HG03439 (cell line): ENCODE data around the gene CAMKV.

Experiments used
- ATAC-seq: cut with Tn5 transposase; IDR thresholded peaks from one replicate; pipeline ENCODE4 v1.9.1; 2021; ENCODE audit warnings: mild to moderate bottlenecking, moderate library complexity; ENCODE audit not compliant: unreplicated experiment

The CAMKV gene

DNA sequence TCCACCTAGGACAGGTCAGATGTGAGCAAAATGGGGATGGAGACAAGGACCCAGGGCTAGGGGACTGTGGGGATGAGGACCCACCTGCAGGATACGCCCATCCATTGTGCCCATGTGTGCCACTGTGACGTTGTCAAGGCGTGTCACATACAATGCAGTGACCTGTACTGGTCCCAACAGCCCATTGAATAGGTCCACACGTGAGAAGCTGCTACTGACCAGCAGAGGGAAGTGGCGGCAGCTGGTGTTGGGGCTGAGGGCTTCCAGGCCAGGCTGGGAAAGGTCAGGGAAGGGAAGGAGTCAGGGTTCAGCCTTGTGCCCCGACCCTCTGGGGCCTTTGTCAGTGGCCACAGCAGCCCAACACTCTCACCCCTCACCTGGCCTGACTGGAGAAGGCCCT is 29.3 kb upstream of the CAMKV start:
- ATAC-seq = no peak

DNA sequence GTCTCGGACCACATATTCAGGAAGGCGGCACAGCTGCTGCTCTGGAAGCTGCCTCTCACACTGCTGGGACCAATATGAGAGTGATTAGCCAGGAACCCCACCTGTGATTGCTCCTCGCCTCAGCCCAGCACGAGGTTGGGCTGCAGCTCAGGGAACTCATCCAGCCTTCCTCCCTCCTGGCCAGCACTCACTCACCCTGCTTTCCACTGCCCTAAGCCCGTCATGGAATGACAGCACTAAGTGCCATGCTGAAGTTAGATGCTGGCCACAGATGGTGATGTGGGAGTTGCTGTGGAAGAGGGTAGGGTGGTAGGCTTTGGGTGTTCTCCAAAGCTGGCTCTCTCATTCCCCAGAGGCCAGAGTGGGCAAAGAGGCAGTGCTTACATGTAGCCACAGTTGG is 26.6 kb upstream of the CAMKV start:
- no peak for ATAC-seq

DNA sequence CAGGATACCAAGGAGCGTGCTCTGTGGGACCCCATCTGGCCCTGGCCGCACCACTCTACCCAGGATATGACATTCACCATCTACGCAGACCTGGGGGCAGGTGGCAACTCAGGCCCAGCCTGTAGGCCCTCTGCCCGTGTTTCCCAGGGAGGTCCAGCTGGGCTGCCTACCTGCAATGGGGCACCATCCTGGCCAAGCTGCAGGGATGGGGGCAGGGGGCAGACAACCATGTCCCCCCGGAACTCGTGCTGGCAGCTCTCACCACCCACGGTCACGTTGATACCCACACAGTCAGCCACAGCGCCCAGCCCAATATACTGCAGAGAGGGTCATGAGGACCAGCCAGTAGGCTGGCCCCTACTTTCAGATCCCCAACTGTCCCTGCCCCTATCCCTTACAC is 26.1 kb upstream of the CAMKV start:
- no peak for ATAC-seq

DNA sequence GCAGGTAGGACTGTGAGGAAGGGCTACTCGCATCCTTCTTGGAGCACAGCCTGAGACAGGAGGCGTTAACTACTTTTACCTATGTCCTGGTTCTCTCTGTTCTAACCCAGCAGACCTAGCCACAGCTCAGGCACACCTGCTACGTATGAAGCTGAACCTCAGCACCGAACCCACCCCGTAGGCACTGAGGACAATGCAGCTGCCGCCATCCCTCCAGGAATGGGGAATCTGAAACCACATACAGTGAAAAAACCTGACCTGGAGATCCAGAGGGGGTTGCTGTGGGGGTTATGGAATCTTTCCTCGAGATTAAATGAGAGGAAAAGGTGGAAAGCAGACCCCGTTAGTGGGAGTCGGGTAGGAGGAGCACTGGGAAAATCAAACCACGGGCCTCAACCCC is 19.6 kb upstream of the CAMKV start:
- ATAC-seq = no peak

DNA sequence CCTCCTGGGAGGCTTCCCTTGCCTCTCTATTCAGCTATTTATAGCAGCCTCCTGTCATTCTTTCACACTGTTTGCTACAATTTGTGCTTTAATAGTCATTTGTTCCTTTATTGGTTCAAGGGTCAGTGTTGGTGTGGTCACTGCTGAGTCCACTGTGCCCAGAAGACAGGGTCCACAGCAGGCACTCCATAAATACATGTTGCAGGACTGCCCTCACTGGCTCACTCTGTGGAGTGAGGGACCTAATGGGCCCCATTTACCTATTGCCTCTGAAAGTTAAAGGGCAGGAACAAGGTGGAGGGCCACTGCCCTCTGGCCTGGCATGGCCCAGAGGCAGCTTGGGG is 17.2 kb upstream of the CAMKV start:
- ATAC-seq = no peak

DNA sequence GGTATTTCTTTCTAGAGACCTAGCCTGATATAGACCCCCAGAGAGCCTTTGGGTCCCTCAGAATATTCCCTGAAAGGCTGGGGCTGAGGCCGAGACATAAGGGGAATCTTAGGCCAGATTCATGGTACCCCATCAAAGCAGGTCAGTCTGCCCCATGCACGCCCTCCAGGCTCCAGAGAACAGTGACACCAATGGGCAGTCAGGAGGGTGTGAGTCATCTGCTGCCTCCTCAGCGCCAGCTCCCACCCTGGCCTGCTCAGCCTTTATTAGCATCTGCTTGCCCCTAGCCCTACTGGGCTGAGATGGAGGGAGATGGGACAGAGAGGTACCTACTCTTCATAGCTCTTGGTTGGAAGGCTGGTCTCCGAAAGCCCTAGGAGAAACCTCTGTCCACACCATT is 14.3 kb upstream of the CAMKV start:
- no peak for ATAC-seq

DNA sequence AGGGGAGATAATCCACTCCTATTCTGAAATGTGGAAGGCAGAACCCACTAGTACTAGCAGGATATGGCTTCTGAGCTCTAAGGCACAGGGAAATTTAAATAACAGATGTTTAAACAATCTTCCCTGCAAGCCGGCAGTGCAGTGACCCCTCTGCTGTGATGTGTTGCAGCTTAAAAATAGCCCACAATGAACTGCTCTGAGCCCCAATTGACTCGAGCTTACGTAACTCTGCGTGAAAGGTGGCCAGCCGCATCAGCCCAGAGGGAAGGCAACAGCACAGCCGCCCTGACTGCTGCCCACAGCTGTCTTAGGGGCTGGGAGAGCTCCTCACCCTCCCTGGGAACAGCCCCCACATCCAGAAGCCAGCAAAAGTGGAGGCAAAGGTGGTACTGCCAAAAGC is 12.5 kb upstream of the CAMKV start:
- ATAC-seq = no peak

DNA sequence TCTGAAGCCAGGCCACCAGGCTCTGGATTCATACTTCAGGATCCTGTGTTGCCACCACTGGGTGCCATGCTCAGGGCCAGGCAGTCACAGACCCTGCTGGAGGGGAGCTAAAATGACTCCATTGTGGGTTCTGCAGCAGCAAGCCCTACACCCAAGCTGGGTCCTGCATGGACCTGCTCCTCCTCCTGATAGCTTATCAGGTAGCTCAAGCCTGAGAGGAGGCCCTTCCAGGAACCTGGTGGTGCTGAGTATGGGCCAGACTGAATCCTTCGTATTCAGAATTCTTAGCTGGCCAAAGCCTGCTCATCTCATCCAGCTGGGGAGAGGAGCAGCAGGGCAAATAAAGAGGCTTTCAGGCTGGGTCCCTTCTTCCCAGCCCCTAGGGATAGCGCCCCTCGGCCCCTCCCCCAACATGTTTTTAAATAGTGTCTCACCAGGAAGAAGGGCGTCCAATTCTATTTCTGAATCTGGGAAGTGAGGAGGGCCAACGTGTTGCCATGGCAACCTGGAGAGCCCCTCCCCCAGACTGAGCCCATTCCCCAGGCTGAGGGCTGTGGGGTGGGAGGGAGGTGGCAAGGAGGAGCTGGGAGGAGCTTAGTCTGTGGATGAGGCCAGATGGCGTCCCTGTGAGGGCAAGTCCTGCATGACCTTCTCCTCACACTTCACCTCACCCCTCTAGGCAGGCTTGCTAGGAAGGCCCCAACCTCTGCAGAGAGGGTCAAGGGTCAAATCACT is 11.0 kb upstream of the CAMKV start:
- ATAC-seq = no peak

DNA sequence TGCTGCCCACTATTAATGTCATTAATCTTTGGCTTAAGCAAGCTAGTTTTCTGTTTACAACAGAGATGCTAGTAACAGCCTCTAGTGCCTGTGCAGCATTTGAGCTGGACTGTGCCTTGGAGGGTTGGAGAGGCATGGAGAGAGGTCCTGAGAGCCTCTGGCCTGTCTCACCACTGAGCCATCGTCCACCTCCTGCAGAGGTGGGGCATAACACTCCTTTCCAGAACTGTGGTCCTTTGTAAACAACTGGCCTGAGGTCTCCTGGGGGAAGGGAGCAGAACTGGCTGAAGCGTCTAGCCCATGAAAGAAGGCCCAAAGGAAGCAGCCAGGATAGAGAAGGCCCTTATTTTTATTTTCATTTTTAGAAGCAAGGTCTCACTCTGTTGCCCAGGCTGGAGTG is 10.0 kb upstream of the CAMKV start:
- no peak for ATAC-seq

DNA sequence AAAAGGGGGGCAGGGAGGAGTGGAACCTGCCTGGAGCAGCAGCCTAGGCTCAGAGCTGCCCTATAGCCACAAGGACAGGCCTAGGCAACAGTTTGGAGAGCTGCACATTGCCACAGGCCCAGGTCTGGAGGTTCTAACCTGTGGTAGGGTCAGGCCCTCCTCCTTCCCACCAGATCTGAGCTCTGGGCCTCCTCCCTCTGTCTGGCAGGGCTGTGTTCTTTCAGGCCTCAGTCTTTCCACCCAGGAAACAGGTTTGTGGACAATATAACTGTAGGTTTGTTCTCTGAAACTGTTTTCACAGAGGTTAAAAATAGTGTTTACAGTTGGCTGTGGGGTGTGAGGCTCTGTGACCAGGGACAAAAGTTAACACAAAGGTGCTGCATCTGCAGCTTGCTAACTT is 9.0 kb upstream of the CAMKV start:
- no peak for ATAC-seq

DNA sequence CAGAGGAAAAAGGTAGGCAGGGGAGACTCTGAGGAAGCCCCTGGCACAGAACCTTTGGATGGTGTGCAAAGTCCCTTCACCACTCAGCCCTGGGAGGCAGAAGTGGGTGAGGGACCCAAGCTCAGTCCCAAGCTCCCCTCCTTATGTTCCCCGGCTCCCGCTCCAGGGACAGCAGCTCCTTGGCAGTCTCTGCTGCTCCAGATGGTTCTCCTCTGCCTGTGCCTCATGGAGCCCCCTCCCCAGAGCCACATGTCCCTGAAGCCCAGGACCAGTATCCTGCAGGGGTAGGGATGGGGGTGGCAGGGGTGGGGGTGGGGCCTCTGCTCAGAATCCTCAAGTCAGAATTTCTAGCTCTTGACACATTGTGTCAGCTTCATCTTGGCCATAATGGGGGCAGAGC is 8.0 kb upstream of the CAMKV start:
- ATAC-seq = no peak

DNA sequence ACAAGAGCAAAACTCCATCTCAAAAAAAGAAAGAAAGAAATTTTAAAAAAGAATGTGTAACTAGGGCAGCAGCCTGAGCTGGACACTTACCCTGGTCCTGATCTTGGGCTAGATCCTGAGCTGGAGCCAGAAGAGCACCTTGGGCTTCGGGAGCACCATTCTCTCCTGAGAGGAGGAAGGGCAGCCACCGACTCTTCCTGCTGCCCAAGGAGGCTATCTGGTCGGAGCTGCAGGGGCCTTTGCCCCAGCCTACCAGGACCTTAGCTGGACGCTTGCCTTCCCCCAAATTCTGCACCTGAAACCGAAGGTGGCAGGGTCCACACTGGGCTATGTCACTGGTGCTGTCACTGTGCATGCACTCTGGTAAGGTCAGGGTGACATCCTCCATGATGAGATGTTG is 6.9 kb upstream of the CAMKV start:
- ATAC-seq = no peak

DNA sequence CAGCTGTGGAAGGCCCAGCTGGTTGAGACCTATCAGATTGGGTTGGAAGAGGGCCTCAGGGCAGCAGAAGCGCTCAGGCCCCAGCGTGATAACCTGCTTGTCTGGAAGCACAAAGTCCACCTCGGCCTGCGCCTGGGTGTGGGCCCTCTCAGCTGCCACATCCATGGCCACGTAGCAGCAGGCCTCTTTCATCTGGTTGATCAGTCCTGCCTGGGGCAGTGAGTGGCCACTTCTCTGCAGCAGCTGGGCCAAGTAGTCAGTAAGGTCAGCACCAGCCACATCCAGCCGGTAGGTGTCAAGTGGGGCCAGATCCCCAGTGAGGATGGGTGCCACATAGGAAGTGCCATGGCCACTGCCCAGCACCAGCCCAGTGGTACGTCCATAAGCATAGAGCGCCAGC is 3.9 kb upstream of the CAMKV start:
- ATAC-seq = no peak

DNA sequence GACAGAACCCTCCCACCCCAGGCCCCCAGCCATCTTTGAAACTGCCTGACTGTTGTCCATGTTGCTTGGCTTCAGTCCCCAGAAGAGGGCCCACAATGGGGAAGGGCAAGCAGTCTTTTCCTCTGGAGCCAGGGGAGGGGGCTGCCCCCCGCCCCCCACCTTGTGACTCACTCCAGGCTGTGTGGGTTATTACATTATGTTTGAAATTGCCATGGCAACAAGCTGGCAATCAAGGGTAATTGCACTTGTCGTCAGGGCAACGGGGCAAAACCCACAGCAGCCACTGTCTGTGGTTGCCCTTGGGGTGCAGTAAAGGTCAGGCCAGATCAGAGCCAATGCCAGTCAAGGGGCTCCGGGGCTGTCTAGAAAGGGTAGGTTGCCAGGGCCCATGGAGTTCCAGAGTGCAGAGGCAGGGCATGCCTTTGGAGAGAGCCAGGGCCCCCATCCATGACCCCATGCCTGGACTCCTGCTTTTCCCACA is 3.1 kb upstream of the CAMKV start:
- ATAC-seq = no peak

DNA sequence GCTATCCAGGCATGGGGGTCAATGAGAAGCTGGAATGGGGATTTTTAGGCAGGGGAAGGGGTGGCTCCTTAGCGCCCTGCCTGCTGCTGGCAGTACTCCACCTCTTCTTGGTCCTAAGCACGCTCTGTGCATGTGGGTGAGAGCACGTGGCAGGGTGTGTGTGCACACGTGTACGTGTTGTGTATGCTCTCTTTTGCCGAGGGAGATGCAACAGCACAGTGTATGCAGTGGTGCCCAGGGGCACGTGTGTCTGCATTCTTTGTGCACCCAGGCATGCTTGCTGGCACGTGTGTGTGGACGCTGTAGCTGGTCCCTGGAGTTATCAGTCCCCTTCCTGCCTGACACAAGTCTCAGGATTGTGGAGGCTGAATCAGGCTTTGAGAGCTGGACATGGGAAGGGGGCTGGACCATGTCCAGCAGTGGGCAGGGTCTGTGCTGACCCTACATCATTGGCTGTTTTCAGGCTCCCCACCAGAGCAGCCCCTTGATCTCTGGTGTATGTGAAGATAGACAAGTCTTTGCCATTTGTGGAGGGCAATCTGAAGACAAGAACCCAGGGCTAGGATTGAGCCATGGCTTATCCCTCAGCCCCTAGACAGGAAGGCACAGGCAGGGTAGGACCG is 1.9 kb upstream of the CAMKV start:
- no peak for ATAC-seq

DNA sequence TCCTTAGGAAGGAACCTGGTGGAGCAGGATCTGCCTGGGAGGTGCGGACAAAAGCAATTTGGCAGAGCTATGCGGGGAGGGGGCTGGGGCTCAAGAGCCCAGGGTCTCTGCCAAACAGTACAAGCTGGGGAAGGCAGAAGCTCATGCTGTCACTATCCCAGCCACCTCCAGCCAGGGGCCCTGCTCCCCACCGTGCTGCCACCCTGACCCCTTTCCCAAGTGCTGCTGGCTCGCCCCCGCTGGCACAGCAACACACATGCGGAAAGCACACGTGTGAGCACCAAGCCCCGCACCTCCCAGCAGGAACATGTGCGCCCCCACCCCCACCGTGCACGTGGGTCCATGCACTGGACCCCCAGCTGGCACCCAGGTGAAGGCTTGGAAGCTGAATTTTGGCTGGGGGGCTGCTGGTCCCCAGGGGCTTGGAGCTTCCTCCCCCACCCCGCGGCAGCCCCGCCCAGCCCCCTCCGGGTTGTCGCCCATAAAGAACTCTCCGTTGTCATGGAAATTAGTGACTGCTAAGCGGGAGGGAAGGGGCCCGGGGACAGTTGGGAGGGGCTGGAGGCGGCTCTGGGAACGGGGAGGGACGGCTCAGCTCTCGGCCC is 742 bp downstream of the CAMKV start:
- ATAC-seq = no peak

DNA sequence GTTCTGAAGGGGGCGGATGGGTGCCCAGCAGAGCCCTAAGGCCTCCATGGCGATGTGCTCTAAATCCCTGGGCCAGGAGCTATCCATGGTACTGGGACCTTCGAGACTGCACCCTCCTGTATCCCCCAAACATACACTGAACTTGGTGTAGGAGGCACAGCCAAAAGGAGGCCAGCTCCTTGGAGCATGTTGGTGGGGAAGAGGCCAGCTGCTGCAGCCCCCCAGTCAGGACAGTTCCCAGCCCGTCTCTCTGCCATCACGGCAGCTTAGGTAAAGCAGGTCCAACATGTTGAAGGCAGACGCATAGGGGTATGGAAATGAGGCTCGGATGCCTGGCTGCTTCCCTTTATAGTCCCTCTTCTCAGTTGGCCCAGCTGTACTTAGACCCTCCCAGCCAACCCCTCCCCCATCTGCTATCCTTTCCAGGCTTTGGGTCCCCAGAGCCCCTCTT is 1.8 kb downstream of the CAMKV start:
- ATAC-seq = no peak

DNA sequence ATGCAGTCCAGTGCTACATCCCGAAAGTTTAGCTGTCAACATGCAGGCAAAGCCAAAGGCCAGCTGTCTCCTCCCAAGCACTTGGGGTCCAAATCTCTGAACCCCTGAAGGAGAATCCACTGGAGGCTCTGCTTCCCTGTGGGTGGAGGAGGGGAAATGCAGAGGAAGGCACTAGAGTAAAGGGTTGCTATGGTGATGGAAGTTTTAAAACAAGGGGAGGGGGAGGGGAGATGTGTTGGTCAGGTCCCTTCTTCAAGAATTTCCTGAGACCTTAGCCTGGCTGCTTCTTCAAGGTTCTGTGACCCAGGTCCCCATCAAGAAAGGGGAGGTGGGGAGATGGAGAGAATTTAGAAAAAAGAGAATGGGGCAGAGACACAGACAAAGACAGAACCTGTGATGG is 2.3 kb downstream of the CAMKV start:
- no peak for ATAC-seq

DNA sequence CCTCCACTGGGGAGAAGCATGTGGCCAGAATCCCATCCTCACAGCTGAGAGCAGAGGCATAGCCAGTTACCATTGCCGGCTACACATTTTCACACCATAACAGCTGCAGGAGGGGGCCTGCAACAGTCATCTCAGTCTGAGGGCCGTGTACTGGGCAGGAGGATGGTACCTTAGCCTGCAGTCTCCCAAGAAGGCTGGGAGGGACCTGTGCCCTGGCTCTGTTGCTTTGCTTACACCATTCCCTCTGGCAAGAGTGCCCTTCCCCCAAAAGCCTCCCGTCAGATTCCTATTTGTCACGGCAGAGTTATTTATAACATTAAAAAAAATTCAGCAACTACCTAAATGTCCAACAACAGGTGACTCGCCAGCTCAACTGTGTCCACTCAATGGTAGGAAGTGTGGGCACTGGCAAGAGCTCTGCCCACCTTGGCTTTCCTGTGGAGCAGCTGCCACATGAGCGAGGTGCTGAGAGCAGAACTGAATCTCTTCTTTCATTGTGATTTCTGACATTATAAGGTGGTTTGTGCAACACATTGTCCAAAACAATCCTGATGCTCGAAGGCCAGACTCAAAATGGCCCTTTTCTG is 4.4 kb downstream of the CAMKV start:
- ATAC-seq = no peak

DNA sequence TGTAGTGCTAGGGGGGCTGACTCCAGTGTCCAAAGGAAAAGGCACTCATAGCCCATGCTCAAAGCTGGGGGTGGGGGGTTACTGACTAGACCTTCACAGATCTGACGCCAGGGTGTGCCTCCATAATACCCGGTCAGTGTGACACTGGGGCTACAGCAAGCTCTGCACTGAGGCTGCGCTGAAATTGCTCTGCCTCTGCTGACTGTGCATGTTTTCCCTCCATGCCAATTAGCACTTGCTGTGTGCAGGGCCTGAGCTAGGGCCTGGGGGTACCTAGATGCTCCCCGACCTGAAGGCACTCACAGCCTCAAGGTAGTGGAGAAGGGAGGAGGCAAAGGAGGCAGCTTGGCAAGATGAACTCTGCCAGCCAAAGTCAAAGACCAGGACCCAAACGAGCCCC is 5.2 kb downstream of the CAMKV start:
- no peak for ATAC-seq

DNA sequence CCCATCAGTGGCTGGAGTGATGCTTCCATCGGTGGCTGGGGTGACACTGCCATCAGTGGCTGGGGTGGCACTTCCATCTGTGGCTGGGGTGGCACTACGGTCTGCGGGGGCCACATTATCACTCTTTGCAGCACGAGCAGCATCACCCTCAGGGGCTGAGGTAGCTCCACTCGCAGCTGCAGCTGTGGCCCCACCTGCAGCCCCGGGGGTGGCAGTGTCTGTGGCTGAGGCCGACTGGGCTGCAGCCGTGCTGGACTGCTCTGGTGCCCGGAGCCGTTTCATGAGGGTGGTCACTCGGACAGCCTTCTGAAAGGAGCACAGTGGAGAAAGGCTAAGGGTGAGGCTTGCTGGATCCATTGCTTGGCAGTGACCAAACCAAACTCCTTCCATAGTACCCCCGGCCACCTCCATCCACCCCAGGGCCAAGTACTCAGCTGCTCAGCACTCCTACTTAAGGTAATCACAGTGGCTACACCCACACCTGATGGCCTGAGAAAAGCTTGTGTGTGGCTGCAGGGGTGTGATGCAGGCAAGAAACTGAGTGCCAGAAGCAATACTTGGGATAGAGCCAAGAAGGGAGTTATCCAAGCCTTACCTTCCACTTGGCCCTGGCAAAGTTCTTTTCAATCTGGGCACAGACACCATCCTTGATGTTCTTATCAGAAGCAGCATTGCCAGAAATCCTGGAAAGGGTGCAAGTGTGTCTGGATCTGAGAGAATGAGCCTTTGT is 10.0 kb downstream of the CAMKV start:
- no peak for ATAC-seq
